Measurements from ENCODE around the gene PARS2.

PARS2 gene

DNA sequence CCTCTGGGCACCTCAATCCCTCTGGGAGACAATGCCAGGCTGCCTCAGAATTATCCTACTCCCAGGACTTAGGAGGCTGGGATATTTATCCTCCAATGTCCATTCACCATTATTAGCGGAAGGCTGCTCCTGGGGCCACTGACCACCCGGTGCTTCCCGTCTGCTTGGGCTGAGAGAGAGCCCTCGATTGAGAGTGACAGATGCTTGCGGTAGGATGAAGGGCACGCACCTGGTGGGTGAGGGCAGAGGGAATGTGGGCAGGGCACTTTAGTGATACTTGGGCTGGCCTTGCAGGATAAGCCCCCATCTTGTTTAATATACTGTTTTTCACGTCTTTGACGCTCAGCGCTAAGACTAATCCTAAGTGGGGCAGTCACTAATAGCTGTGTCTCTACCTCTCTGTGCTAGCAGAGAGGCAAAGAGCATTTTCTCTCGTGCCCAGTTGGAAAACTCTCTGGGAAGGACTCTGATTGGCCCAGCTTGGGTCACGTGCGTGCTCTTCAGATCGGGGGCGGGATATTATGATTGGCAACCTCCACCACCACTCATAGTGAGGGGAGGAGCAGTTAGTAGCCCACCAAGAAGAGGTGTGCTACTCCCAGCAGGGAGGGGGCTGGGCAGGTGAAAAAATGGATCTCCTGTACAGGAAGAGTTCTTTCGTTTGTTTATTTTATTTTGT, 10.6 kb upstream of the PARS2 start:
- DNase-seq = peak; percentile 18

DNA sequence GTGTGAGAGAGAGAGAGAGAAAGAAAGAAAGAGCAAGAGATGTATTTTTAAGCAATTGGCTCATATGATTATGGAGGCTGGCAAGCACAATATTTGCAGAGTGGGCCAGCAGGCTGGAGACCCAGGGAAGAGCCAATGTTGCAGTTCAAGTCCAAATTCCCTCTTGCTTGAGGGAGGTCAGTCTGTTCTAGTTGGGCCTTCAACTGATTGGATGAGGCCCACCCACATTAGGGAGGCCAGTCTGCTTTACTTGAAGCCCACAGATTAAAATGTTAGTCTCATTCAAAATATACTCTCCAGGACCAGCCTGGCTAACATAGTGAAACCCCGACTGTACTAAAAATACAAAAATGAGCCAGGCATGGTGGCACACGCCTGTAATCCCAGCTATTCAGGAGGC, 8.6 kb upstream of the PARS2 start:
- no peak for DNase-seq

DNA sequence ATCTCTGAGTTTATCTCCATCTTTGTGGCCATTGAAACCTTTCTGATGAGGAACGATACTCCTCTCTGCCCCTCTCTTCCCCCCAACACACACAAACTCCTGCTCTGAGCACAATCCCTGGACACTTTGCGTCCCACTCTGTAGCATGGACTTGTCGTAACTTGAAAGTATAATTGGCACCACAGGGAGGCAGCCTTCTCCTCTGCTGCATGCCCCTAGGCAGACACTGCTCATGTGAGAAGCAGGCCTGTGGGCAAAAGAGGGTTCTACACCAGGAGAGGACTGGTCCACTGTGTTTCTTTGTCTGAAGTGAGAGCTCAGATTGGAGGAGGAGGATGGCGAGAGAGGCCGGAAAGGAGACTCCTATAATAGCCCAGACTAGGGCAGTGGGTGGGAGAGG, 3.8 kb upstream of the PARS2 start:
- no peak for DNase-seq

DNA sequence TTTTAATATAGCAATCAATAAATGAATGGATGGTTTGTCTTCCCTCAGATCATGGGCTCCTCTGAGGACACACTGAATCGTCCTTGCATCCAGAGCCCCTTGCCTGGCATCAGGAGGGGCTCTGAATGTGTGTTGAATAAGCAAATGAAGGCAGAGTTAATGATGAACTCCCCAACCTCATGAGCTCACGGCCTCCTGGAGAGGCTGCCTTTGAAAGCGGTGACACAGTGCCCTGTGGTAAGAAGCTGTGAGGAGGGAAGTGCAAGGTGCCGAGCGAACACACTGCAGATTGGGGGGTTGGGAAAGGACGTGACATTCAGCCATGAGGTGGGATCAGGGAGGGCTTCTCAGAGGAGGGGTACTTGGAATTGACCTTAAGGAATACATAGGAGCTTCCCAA, 3.2 kb upstream of the PARS2 start:
- DNase-seq = no peak

- no peak for DNase-seq
These were observed 2.4 kb upstream of the PARS2 start for GRCh38 chr1:54766726-54767125.

DNA sequence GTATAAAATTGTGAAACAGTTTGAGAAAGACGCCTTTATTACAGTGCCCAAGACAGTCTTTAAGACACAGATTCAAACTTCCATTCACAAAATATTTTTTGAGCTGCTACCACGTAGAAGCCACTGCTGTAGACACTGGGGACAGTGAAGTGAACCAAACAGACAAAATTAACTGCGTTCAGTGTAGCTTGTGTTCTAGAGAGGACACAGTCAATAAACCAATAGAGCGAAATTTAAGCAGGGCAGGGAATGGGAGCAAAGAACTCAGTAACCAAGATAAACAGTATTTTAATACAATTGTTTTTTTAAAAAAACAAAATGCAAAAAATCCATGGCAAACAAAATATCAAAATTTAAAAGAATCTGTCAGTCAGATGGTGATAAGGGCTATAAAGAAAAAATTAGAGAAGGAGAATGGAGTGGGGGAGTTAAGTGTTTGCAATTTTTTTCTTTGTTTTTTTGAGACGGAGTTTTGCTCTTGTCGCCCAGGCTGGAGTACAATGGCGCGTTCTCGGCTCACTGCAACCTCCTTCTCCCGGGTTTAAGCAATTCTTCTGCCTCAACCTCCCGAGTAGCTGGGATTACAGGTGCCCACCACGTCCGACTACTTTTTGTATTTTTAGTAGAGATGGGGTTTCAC, 719 bp upstream of the PARS2 start:
- DNase-seq = no peak

DNA sequence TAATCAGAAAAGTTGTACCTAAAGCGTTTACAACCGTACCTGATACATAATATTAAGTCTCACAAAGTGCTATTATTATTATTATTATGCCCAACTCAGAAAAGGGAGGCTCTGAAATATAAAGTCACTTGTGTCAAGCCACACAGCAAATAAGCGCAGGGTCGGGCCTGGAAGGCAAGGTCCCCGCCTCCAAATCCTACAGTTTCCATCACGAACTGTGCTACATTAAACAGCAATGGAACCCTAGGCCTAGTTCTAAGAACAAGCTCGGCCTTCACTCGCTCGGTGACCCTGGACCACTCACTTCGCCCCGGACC, 549 bp downstream of the PARS2 start:
- no peak for DNase-seq

- DNase-seq = no peak
These were observed 5.5 kb downstream of the PARS2 start for GRCh38 chr1:54758678-54759348.

DNA sequence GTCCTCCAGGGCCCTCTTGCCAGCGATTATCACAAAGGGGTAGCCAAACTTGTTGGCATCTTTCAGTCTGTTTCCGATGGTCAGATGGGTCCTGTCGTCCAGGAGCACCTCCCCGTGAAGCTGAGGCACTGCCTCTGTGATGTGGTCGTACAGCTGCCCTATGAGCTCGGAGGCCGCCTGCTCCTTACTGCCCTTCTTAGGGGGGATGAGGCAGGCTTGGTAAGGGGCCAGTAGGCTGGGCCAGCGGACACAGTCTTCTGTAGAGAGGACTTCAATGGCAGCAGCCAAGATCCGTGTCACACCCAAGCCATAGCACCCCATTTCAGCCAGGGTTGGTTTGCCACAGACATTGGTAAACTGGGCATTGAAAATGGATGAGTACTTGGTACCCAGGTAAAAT, 6.5 kb downstream of the PARS2 start:
- DNase-seq = no peak

GRCh38 chr1:54754486-54755285, 9.6 kb downstream of the PARS2 start:
- no peak for DNase-seq

DNA sequence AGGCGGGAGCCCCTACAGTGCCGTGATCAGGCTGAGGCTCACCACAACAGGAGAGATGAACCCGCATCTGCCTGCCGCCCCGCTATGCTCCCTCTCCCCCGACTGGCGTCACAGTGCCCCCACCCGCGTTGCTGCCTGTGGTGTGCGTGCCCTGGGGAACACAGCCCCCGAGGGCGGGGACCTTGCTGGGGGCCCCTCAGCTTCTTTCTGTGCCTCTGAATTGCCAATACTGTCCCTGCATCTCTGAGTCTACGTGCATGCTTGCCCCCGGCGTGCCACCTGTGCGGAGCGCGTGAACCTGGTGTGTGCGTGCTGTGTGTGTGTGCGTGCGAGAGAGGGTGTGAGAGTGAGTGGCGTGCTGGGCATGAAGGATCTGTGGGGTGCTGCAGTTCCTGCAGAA, 10.3 kb downstream of the PARS2 start:
- no peak for DNase-seq

DNA sequence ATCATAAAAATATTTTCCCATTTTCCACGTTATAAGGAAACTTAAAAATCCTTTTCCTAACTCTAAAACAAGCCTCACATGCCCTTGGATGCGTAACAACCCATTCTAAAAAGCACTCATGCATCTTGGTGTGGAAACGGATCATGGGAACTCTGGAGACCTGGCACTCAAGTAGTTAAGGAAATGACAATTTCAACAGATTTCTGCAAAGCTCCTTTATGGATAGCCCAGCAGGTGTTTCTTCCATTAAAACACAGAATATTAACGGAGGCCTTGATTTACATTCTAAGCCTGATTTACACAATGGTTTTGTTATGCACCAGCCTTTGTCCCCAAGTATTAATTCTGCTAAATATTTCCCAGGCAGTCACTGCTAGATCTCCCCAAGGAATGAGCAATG, 12.9 kb downstream of the PARS2 start:
- DNase-seq = no peak

GRCh38 chr1:54750596-54750995, 13.7 kb downstream of the PARS2 start:
- DNase-seq = no peak

DNA sequence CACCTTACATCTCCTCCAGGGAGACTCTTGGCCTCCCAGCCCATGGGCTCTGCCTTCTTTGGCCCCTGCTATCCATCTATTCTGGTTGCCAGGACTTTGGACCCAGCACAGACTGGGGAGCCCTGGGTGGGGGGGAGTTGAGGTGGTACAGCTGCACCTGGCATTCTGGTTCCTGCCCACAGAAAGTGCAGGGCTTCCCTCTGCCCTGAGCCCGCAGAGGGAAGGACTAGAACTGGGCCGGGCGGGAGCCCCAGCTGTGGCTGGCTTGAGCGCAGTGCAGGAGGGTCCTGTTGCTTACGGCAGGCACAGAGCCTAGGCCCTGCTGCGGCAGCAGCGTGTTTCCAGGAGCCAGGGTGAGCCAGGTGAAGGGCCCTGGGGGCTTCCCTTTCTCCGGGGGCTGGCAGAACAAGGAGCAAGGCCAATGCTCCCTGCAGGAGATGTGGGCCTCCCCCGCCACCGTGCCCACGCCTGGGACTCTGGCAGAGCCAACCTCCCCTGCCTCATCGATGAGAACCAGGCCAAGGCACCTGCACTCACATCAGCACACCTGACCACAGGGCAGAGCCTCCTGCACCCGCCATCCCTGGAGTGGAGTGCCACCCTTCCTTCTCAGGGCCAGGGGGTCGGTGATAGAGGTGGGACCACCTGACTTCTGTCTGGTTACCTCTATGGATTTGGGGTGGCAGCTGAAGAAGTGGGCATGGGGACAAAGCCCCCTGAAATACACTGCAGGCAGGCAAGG, 16.1 kb downstream of the PARS2 start:
- DNase-seq = no peak

GRCh38 chr1:54745864-54746263, 18.5 kb downstream of the PARS2 start:
- no peak for DNase-seq

- no peak for DNase-seq
These were observed 19.0 kb downstream of the PARS2 start for GRCh38 chr1:54745274-54745673.

DNA sequence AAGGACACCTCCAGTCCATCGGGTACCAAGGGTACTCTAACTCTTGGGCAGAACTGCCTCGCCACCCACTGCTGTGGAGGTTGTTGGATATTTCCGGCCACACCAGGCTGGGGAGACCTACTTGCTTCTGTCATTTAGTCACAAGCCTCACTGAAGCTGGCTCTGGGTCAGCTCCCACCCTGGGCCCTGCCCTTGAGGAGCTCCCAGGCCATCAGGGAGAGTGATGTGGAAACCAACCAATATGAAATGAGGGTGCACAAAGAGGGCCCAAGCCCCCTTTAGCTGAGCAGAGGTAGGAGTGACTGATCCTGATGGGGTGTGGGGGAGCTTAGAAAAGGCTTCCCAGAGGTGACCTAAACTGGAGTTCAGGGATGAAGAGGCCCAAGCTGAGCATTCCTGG, 19.6 kb downstream of the PARS2 start:
- DNase-seq = no peak

GRCh38 chr1:54743416-54744226, 20.7 kb downstream of the PARS2 start:
- no peak for DNase-seq

DNA sequence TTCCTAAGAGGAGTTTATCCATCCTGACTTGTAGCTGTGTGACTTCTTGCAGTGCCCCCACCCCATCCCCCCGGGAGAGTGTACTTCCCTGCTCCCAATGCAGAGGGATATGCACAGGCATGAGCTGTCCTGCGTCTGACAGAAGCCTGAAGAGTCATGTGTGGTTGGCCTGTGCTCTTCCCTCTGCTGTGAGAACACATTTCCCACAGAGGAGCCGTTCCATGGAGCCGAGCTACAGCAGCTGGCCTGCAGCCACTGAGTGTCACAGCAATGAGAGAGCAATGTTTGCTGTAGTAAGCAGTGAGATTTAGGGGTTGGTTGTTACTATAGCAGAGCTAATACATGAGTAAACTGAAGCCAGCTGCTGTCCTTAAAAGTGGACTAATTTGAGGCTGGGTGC, 22.0 kb downstream of the PARS2 start:
- no peak for DNase-seq

DNA sequence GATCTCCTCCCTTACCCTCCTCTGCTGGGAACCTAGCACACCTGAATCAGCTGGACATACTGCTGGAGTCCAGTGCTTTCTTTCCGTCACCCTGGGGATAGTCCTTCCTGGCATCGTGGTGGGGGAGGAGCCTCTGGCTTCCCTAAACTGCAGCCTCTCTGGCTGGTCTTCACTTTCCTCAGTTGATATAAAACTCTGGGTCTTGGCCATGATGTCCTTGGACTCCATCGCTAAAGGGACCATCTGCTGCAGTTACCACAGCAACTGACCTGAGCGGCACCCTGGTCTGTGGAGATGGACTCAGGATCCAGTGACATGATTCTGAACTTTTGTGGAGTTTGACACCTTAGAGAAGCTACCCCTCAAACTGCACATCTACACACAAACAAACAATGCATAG, 22.8 kb downstream of the PARS2 start:
- no peak for DNase-seq

DNA sequence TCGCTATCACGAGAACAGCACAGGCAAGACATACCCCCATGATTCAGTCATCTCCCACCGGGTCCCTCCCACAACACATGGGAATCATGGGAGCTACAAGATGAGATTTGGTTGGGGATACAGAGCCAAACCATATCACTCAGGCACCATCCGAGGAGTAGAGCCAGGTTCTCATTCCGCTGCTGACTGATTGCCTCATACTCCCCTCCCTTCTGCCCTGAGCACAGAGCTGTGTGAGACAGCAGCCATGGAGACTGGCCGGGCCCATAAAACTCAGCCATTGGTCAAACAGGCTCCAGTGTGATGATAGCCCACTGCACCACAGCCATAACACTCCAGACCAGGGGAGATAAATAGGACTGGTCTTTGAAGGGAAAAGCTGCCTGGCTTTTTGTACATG, 26.1 kb downstream of the PARS2 start:
- DNase-seq = no peak

DNA sequence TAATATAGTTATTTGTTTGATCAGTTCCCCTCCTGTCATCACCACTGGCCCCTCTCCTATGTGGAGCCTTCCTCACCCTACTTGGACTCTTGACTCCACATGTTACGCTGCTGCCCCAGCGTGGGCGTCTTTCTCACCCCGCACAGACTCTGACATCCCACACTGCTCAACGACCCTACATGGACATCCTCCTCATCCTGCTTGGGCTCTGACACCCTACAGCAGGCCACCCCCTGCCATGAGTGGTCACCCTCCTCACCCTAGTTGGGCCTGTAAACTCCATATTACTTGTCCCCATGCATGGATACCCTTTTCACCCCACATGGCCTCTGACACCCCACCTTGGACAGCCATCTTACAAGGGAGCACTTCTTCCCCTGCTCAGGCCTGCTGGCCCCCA, 27.6 kb downstream of the PARS2 start:
- DNase-seq = no peak

Data from fibroblast of skin of back (primary cell).